ENCODE data around the gene PSMC6. TPM values are rescaled to one million over a fixed set of nuclear protein-coding genes. Genes with fewer than 3 reads are reported as not detected.
"Not testable (repeated sequence)": the region's sequence is repeated elsewhere in the genome, so short reads cannot be mapped to it uniquely, and the experiment has no call there.

PSMC6 gene
- total RNA-seq, 1 donor from 2014 or later: 70.0 TPM

- intact Hi-C loops (cut with DNase I): no loop called here
- ATAC-seq (ENCODE audit: poor library complexity): no peak
- no peak for DNase-seq
Observed at GRCh38 chr14:52703664-52704063, 3.3 kb upstream of the PSMC6 start.

- DNase-seq: no peak
- intact Hi-C loops (cut with DNase I): no loop called here
- ATAC-seq (ENCODE audit: poor library complexity): no peak
Observed at GRCh38 chr14:52706286-52706685, 714 bp upstream of the PSMC6 start.

- intact Hi-C loops (cut with DNase I): no loop called here
- no peak for ATAC-seq (ENCODE audit: poor library complexity)
Observed at GRCh38 chr14:52711666-52712065, 4.7 kb downstream of the PSMC6 start.

GRCh38 chr14:52716155-52716554, 9.2 kb downstream of the PSMC6 start:
- ATAC-seq (ENCODE audit: poor library complexity) (no peak), DNase-seq (peak; percentile 22)
- intact Hi-C loops (cut with DNase I): no loop called here

More at GRCh38 chr14:52711666-52712065, 4.7 kb downstream of the PSMC6 start:
- DNase-seq: no peak

- no peak for DNase-seq
- ATAC-seq (ENCODE audit: poor library complexity): no peak
Observed at GRCh38 chr14:52723514-52724359, 16.7 kb downstream of the PSMC6 start.

GRCh38 chr14:52724360-52724644, 17.3 kb downstream of the PSMC6 start:
- DNase-seq (no peak), ATAC-seq (ENCODE audit: poor library complexity) (no peak)
- intact Hi-C loops (cut with DNase I): no loop called here

More at GRCh38 chr14:52723514-52724359, 16.7 kb downstream of the PSMC6 start:
- intact Hi-C loops (cut with DNase I): no loop called here

GRCh38 chr14:52727509-52727908, 20.5 kb downstream of the PSMC6 start:
- DNase-seq; ATAC-seq (ENCODE audit: poor library complexity); intact Hi-C loops (cut with DNase I): not testable (repeated sequence)

- intact Hi-C loops (cut with DNase I); ATAC-seq (ENCODE audit: poor library complexity); DNase-seq: not testable (repeated sequence)
Observed at GRCh38 chr14:52729035-52729434, 22.0 kb downstream of the PSMC6 start.

- ATAC-seq (ENCODE audit: poor library complexity) (no peak), DNase-seq (no peak)
- intact Hi-C loops (cut with DNase I): no loop called here
Observed at GRCh38 chr14:52729585-52729924, 22.6 kb downstream of the PSMC6 start.

- intact Hi-C loops (cut with DNase I): no loop called here
- peak; percentile 100 for ATAC-seq (ENCODE audit: poor library complexity)
Observed at GRCh38 chr14:52729925-52730708, 23.1 kb downstream of the PSMC6 start, which contains the start of gene STYX. TSS of gene STYX (plus strand) at chr14:52730166. CDS start at chr14:52730475, 309 bp downstream.

GRCh38 chr14:52730709-52731111, 23.7 kb downstream of the PSMC6 start:
- no peak for ATAC-seq (ENCODE audit: poor library complexity)
- no peak for DNase-seq
- intact Hi-C loops (cut with DNase I): no loop called here

More at GRCh38 chr14:52729925-52730708, 23.1 kb downstream of the PSMC6 start, which contains the start of gene STYX:
- DNase-seq: peak; percentile 100

- intact Hi-C loops (cut with DNase I): no loop called here
- no peak for ATAC-seq (ENCODE audit: poor library complexity)
- no peak for DNase-seq
Observed at GRCh38 chr14:52733824-52734223, 26.8 kb downstream of the PSMC6 start.

GRCh38 chr14:52735921-52736489, 29.0 kb downstream of the PSMC6 start:
- DNase-seq (no peak), ATAC-seq (ENCODE audit: poor library complexity) (no peak)
- intact Hi-C loops (cut with DNase I): no loop called here

- no peak for ATAC-seq (ENCODE audit: poor library complexity)
- no peak for DNase-seq
- intact Hi-C loops (cut with DNase I): no loop called here
Observed at GRCh38 chr14:52738409-52738808, 31.4 kb downstream of the PSMC6 start.

- intact Hi-C loops (cut with DNase I): no loop called here
- no peak for DNase-seq
- no peak for ATAC-seq (ENCODE audit: poor library complexity)
Observed at GRCh38 chr14:52740751-52741150, 33.8 kb downstream of the PSMC6 start.

GRCh38 chr14:52741865-52742264, 34.9 kb downstream of the PSMC6 start:
- DNase-seq (no peak), ATAC-seq (ENCODE audit: poor library complexity) (no peak)
- intact Hi-C loops (cut with DNase I): no loop called here

GRCh38 chr14:52748647-52749292, 41.8 kb downstream of the PSMC6 start:
- DNase-seq (no peak), ATAC-seq (ENCODE audit: poor library complexity) (no peak)
- intact Hi-C loops (cut with DNase I): no loop called here

- ATAC-seq (ENCODE audit: poor library complexity) (no peak), DNase-seq (no peak)
- intact Hi-C loops (cut with DNase I): no loop called here
Observed at GRCh38 chr14:52755607-52756316, 48.8 kb downstream of the PSMC6 start.

Measured in Right ventricle myocardium superior (tissue), 1 donor.